Left lung (tissue), 10 donors: ENCODE data around the gene IGFLR1. TPM values are rescaled to one million over a fixed set of nuclear protein-coding genes. Genes with fewer than 3 reads are reported as not detected.
A peak's percentile ranks its signal among the peaks of the same experiment; 100 is the strongest.

ENCODE experiments used
- ATAC-seq: fragments of 200-7000 bp; cut with Tn5 transposase; one replicate; pipeline ENCODE4 v1.9.1; 2020; ENCODE audit warnings: moderate library complexity
- DNase-seq, 4 donors: peaks; one replicate each; pipeline ENCODE4 v3.0.0-alpha.2; 2013 to 2020
- H3K27ac ChIP-seq, 2 donors: fragments of 200-600 bp; sonication (generic) in 1 of 2; one replicate each; pipeline versions ENCODE4 v1.5.0 to v1.8.0; 2020 to 2021
- H3K27me3 ChIP-seq, 2 donors: fragments of 200-600 bp; sonication (generic) in 1 of 2; one replicate each; pipeline versions ENCODE4 v1.5.0 to v1.8.0; 2020 to 2021
- H3K36me3 ChIP-seq, 2 donors: fragments of 200-600 bp; sonication (generic) in 1 of 2; one replicate each; pipeline versions ENCODE4 v1.5.0 to v1.8.0; 2020 to 2021
- H3K4me1 ChIP-seq, 2 donors: fragments of 200-600 bp; one replicate each; pipeline ENCODE4 v1.8.0; 2021
- H3K4me3 ChIP-seq, 2 donors: fragments of 200-600 bp; sonication (generic) in 1 of 2; one replicate each; pipeline versions ENCODE4 v1.5.0 to v1.8.0; 2020 to 2021; ENCODE audit warnings: mild to moderate bottlenecking in 1 of 2
- H3K9me3 ChIP-seq, 2 donors: fragments of 200-600 bp; sonication (generic) in 1 of 2; one replicate each; pipeline versions ENCODE4 v1.5.0 to v1.8.0; 2020 to 2021
- intact Hi-C, 2 donors: fragments of 100-400 bp; cut with DNase I; formaldehyde crosslinking; loops; one replicate each; pipeline versions ENCODE4 v1.11.2 to v1.14.2; 2022
- polyA plus RNA-seq, 6 donors: library from polyadenylated mRNA; unstranded; fragments of 120-200 nt; gene quantifications; one replicate each; pipeline ENCODE4 v1.2.1, GENCODE V29; 2013; ENCODE audit not compliant: insufficient read length in 6 of 6
- total RNA-seq, 2 donors: library from RNA; stranded (reverse); fragmentation: NEBNext Ultra II Directional; extraction: Animal tissue kit (Norgen Biotek cat#: 25700); gene quantifications; one replicate each; pipeline ENCODE4 v1.2.1, GENCODE V29; 2021
- TF ChIP-seq, protein P1 (sequence below), 2 donors: fragments of 200-600 bp; sonication (generic) in 1 of 2; IDR thresholded peaks; one replicate each; pipeline versions ENCODE4 v1.5.0 to v1.8.0; 2021; ENCODE audit warnings: antibody characterized with exemption in 2 of 2
- donor health status: DM: no; HTN: yes; CAD: no.
- donor health status: DM: no; HTN: no; CAD: no.

The IGFLR1 gene
- total and polyA plus RNA-seq, 8 donors: 2.0 to 25.8 (median 5.6) TPM

- H3K4me1 ChIP-seq: peaks cover 0 to 3% of the 10 kb centered on the region in 2 donors
- intact Hi-C loops: no loop called here
- TF ChIP-seq, protein P1, sequence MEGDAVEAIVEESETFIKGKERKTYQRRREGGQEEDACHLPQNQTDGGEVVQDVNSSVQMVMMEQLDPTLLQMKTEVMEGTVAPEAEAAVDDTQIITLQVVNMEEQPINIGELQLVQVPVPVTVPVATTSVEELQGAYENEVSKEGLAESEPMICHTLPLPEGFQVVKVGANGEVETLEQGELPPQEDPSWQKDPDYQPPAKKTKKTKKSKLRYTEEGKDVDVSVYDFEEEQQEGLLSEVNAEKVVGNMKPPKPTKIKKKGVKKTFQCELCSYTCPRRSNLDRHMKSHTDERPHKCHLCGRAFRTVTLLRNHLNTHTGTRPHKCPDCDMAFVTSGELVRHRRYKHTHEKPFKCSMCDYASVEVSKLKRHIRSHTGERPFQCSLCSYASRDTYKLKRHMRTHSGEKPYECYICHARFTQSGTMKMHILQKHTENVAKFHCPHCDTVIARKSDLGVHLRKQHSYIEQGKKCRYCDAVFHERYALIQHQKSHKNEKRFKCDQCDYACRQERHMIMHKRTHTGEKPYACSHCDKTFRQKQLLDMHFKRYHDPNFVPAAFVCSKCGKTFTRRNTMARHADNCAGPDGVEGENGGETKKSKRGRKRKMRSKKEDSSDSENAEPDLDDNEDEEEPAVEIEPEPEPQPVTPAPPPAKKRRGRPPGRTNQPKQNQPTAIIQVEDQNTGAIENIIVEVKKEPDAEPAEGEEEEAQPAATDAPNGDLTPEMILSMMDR (IDR thresholded peaks at IDR 0.05): no peak
- H3K4me3 ChIP-seq: no peak overlapping the region
- no peaks in the 10 kb centered on the region for H3K27me3 ChIP-seq
- H3K36me3 ChIP-seq: peaks cover 0 to 59% of the 10 kb centered on the region in 2 donors
- DNase-seq (no peak), ATAC-seq (no peak)
- H3K9me3 ChIP-seq: no peaks in the 10 kb centered on the region
- H3K27ac ChIP-seq: no peak overlapping the region
These were observed 22.4 kb upstream of the IGFLR1 start for GRCh38 chr19:35764432-35765315.

GRCh38 chr19:35760711-35761349 is 18.6 kb upstream of the IGFLR1 start:
- ATAC-seq (no peak), DNase-seq (no peak)
- H3K27me3 ChIP-seq: peaks cover 0 to 12% of the 10 kb centered on the region in 2 donors
- H3K4me3 ChIP-seq: no peak overlapping the region
- peaks cover 0 to 39% of the 10 kb centered on the region in 2 donors for H3K36me3 ChIP-seq
- no peaks in the 10 kb centered on the region for H3K9me3 ChIP-seq
- H3K27ac ChIP-seq: no peak overlapping the region
- TF ChIP-seq, protein P1 (IDR thresholded peaks at IDR 0.05): no peak
- intact Hi-C loops: no loop called here
- peaks cover 13 to 33% of the 10 kb centered on the region in 2 donors for H3K4me1 ChIP-seq

GRCh38 chr19:35759697-35760096 is 17.4 kb upstream of the IGFLR1 start:
- Histone ChIP-seq H3K9me3 (no peaks in the 10 kb centered on the region), H3K27ac (no peak overlapping the region), H3K27me3 (peaks cover 0 to 21% of the 10 kb centered on the region in 2 donors), H3K36me3 (peaks cover 0 to 35% of the 10 kb centered on the region in 2 donors), H3K4me3 (no peak overlapping the region), H3K4me1 (peaks cover 13 to 41% of the 10 kb centered on the region in 2 donors)
- DNase-seq (no peak), ATAC-seq (no peak)
- intact Hi-C loops: no loop called here
- TF ChIP-seq, protein P1 (IDR thresholded peaks at IDR 0.05): no peak

- ATAC-seq (peak; percentile 94), DNase-seq (peak; percentile 96 to 99 (median 99))
- intact Hi-C loops: no loop called here
- TF ChIP-seq, protein P1 (IDR thresholded peaks at IDR 0.05): no peak
- Histone ChIP-seq H3K4me3 (peak within 1 kb of the TSS; percentile 92 to 96), H3K27ac (peak within 1 kb of the TSS; percentile 94 to 95), H3K27me3 (peaks cover 0 to 21% of the 10 kb centered on the region in 2 donors), H3K4me1 (peaks cover 13 to 41% of the 10 kb centered on the region in 2 donors), H3K9me3 (no peaks in the 10 kb centered on the region), H3K36me3 (peaks cover 0 to 38% of the 10 kb centered on the region in 2 donors)
These were observed 15.7 kb upstream of the IGFLR1 start, which contains the start of gene PROSER3 for GRCh38 chr19:35757749-35758608. TSS of gene PROSER3 (plus strand) at chr19:35758176. CDS start at chr19:35758216, 40 bp downstream.
